Measurements from ENCODE around the gene DEGS2.

DNA sequence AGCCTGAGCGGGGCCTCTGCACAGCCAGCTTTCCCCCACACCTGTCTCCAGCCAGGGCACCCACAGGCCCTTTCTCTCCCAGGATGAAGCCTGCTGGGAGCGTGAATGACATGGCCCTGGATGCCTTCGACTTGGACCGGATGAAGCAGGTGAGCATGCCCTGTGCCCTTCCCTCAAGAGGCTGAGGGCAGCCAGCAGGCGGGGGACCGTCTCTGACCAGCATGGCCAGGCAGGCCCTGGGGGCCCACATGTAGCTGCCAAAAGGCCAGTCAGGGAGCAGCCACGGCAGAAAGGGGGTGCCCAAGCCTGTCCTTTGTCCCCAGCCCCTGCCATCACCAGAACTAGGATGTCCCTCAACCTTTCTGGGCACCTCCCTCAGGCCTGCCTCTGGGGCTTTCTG, 18.3 kb downstream of the DEGS2 start:
- TF ChIP-seq, protein P1, sequence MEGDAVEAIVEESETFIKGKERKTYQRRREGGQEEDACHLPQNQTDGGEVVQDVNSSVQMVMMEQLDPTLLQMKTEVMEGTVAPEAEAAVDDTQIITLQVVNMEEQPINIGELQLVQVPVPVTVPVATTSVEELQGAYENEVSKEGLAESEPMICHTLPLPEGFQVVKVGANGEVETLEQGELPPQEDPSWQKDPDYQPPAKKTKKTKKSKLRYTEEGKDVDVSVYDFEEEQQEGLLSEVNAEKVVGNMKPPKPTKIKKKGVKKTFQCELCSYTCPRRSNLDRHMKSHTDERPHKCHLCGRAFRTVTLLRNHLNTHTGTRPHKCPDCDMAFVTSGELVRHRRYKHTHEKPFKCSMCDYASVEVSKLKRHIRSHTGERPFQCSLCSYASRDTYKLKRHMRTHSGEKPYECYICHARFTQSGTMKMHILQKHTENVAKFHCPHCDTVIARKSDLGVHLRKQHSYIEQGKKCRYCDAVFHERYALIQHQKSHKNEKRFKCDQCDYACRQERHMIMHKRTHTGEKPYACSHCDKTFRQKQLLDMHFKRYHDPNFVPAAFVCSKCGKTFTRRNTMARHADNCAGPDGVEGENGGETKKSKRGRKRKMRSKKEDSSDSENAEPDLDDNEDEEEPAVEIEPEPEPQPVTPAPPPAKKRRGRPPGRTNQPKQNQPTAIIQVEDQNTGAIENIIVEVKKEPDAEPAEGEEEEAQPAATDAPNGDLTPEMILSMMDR (conservative IDR thresholded peaks at IDR 0.05; ENCODE audit: low read depth, low read length), result no peak
- TF ChIP-seq EZH2 (IDR thresholded peaks at IDR 0.05; ENCODE audit: borderline replicate concordance, low read depth, low read length, poor library complexity, severe bottlenecking), result no peak

All from A673 (cell line).